ENCODE results near the gene PRKCA. TPM values are rescaled to one million over a fixed set of nuclear protein-coding genes. Genes with fewer than 3 reads are reported as not detected.

PRKCA gene
- total RNA-seq, 4 donors from 2014 or later, result 9.0 to 76.1 (median 15.1) TPM

DNA sequence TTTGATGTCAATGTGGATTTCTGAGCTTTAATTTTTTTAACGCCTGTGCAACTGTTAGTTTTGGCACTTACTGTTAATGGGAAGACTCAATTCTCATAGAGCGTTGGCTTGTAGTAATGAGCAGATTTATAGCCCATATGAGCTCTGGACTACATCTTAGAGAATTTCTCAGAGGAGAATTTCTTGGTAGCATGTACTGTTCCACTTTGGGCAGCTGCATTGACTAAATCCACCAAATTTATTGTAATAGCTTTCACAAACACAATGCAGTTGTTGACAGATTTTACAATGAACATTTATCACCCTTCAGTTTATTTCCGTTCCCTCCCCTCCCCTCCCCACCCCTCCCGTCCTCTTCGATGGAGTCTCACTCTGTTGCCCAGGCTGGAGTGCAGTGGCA, 193.9 kb downstream of the PRKCA start:
- intact Hi-C loops (cut with DNase I; ENCODE audit: low total_unique reads), result no loop called here
- peak overlapping the region; percentile 55 to 65 for H3K27ac ChIP-seq
- H3K9me3 ChIP-seq, result no peaks in the 10 kb centered on the region
- no peak for DNase-seq
- H3K4me1 ChIP-seq, result no peaks in the 10 kb centered on the region
- H3K4me3 ChIP-seq, result no peak overlapping the region
- no peaks in the 10 kb centered on the region for H3K36me3 ChIP-seq
- TF ChIP-seq, protein P1, sequence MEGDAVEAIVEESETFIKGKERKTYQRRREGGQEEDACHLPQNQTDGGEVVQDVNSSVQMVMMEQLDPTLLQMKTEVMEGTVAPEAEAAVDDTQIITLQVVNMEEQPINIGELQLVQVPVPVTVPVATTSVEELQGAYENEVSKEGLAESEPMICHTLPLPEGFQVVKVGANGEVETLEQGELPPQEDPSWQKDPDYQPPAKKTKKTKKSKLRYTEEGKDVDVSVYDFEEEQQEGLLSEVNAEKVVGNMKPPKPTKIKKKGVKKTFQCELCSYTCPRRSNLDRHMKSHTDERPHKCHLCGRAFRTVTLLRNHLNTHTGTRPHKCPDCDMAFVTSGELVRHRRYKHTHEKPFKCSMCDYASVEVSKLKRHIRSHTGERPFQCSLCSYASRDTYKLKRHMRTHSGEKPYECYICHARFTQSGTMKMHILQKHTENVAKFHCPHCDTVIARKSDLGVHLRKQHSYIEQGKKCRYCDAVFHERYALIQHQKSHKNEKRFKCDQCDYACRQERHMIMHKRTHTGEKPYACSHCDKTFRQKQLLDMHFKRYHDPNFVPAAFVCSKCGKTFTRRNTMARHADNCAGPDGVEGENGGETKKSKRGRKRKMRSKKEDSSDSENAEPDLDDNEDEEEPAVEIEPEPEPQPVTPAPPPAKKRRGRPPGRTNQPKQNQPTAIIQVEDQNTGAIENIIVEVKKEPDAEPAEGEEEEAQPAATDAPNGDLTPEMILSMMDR (IDR thresholded peaks at IDR 0.05), result no peak
- no peak for TF ChIP-seq POLR2A (IDR thresholded peaks at IDR 0.05)
- H3K27me3 ChIP-seq, result no peaks in the 10 kb centered on the region

DNA sequence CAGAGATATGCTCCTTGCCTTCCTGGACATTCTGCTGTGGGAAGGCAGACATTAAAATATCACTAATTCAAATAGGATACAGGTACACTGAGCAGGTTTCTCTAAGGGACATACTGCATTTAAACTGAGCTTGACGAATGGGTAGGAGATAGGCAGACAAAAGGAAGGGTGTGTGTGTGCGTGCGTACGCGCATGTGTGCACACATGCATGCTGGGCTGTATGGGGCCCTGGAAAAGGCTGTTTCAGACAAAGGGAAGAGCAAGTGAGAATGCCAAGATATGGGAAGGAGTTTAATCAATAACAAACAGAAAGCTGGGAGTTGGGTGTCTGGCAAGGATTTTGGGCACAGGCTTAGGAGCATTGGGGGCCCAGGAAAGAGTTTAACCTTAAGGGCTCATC, 196.2 kb downstream of the PRKCA start:
- Histone ChIP-seq H3K27me3 (no peaks in the 10 kb centered on the region), H3K4me1 (peaks cover 0 to 2% of the 10 kb centered on the region in 2 donors), H3K9me3 (no peaks in the 10 kb centered on the region), H3K27ac (no peak overlapping the region), H3K4me3 (no peak overlapping the region), H3K36me3 (no peaks in the 10 kb centered on the region)
- DNase-seq, result no peak
- intact Hi-C loops (cut with DNase I; ENCODE audit: low total_unique reads), result no loop called here
- TF ChIP-seq, protein P1 (IDR thresholded peaks at IDR 0.05), result no peak
- TF ChIP-seq POLR2A (IDR thresholded peaks at IDR 0.05), result no peak

DNA sequence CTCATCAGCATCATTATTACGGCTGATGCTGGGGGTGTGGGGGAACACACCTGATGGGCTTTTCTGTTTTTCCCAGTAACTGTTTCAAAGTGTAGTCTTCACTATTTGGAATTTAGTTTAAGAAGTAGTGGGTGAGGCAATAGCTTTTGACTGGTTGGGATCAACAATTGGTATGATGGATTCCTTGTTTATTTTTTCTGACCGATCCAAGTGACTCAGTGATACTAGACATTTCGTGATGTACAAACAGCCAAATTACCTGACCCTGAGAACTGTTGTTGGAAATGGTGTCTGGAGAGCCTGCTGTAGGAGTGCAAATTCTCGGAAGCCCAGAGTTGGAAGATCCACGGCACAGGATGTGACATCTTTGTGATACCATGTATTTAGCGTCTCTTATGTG, 204.2 kb downstream of the PRKCA start:
- H3K27me3 ChIP-seq, result no peaks in the 10 kb centered on the region
- no peak for TF ChIP-seq POLR2A (IDR thresholded peaks at IDR 0.05)
- TF ChIP-seq, protein P1 (IDR thresholded peaks at IDR 0.05), result no peak
- H3K27ac ChIP-seq, result no peak overlapping the region
- H3K4me3 ChIP-seq, result no peak overlapping the region
- no peaks in the 10 kb centered on the region for H3K36me3 ChIP-seq
- H3K4me1 ChIP-seq, result peaks cover 0 to 8% of the 10 kb centered on the region in 2 donors
- intact Hi-C loops (cut with DNase I; ENCODE audit: low total_unique reads), result no loop called here
- H3K9me3 ChIP-seq, result no peaks in the 10 kb centered on the region
- DNase-seq, result no peak

DNA sequence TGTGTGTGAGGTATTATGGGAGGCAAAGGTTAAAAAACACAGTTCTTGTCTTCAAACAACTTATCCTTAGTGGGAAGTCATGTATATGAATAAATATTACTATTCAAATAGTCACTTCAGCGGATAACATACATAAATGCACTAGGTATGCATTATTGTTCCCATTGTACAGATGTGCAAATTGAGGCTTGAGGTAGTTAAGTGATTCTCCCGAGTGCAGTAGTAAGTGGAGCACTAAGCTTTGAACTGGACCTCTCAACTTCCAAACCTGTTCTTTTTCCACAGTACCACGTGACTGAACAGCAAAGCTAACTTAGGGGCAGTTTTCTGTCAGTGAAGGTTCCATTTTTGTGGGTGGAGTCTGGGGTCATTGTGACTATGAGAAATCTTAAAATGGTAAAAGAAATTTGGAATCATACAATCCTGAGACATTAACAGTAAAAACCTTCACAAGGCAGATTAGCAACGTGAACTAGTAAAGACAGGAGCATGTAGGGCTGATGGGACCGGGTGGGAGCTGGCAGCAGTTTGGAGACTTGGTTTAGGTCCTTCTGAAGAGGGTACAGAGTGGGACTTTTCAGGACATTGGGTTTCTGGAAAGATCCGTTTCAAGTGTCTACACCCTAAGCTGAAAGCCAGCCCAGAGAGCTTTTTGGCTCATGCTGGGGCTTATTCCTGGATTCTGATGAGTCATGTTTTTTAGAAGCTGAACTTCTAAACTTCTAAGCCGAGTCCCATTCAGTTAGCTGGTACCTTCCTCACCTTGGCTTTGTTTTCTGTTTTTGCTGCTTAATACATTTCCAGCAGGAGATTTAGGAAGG, 204.9 kb downstream of the PRKCA start:
- Histone ChIP-seq H3K4me1 (peaks cover 0 to 8% of the 10 kb centered on the region in 2 donors), H3K27me3 (no peaks in the 10 kb centered on the region), H3K9me3 (no peaks in the 10 kb centered on the region), H3K27ac (peak overlapping the region in 1 of 2 donors; percentile 28), H3K4me3 (no peak overlapping the region), H3K36me3 (no peaks in the 10 kb centered on the region)
- intact Hi-C loops (cut with DNase I; ENCODE audit: low total_unique reads), result no loop called here
- TF ChIP-seq, protein P1 (IDR thresholded peaks at IDR 0.05), result no peak
- TF ChIP-seq POLR2A (IDR thresholded peaks at IDR 0.05), result no peak
- peak; percentile 40 to 47 for DNase-seq

DNA sequence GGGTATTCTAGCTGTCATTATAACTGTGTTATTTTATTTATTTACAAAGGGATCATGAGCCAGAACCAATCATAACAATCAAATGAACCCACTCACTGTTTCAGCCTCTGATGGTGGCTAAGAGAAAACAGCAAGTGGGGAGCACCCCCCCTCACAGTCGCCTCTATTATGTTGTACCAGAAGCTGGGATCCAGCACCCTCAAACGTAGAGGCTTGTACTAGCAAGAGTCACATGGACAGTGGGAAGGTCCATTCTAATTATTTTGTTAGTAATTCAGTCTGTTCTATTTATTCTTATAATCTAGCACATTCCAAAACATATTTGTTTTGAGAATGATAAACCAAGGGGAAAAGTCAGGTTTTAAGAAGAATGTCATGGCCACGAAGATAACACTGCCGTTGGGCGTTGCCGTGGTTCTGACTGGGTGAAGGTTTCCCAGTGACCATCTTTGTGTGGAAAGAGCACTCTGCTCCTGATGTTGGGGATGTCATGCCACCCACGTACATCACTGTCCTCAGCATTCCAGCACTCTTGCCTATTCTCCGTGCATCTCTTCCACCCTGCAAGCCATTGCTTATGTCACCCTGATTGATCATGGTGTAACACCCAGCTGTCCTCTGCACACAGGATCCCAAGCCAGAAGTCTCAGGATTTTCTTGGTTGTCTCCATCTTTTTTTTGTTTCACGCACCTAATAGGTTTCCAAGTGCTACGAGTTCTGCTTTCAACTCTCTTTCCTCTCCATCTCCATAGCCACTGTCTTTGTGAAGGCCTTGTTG, 205.8 kb downstream of the PRKCA start:
- Histone ChIP-seq H3K36me3 (no peaks in the 10 kb centered on the region), H3K27me3 (no peaks in the 10 kb centered on the region), H3K27ac (no peak overlapping the region), H3K4me3 (no peak overlapping the region), H3K9me3 (no peaks in the 10 kb centered on the region), H3K4me1 (peaks cover 0 to 8% of the 10 kb centered on the region in 2 donors)
- no peak for DNase-seq
- intact Hi-C loops (cut with DNase I; ENCODE audit: low total_unique reads), result no loop called here
- TF ChIP-seq, protein P1 (IDR thresholded peaks at IDR 0.05), result no peak
- no peak for TF ChIP-seq POLR2A (IDR thresholded peaks at IDR 0.05)

All from uterus (tissue), 4 donors.